MCF 10A (cell line): ENCODE measurements around the gene LRRC74A. TPM values are rescaled to one million over a fixed set of nuclear protein-coding genes. Genes with fewer than 3 reads are reported as not detected.

Experiments
- BruUV-seq: library from RNA; stranded (reverse); fragments of 400-500 nt; replicated peaks from 2 replicates; lab custom pipeline; 2021; lab: Mats Ljungman, UMichigan
- CTCF ChIA-PET: fragments of 300-600 bp; sonication (Branson Sonifier 250); formaldehyde crosslinking; extraction: SDS; loops from one replicate; lab custom pipeline; 2021; ENCODE audit warnings: antibody characterized with exemption, inconsistent platforms; lab: Yijun Ruan, JAX
- POLR2A ChIA-PET: fragments of 300-600, 350-650 bp; sonication (Branson Sonifier 250); formaldehyde crosslinking; extraction: SDS; loops from one replicate; lab custom pipeline; 2020; ENCODE audit warnings: antibody characterized with exemption, inconsistent platforms; lab: Yijun Ruan, JAX
- DNase-seq: peaks from one replicate; pipeline ENCODE4 v3.0.0-alpha.2; 2018; ENCODE audit not compliant: unreplicated experiment
- H3K27ac Mint-ChIP-seq: one replicate; pipeline ENCODE4 v1.8.0; 2022; ENCODE audit warnings: mild to moderate bottlenecking, low read depth, mixed read lengths; ENCODE audit not compliant: unreplicated experiment
- H3K27me3 Mint-ChIP-seq: one replicate; pipeline ENCODE4 v1.8.0; 2022; ENCODE audit warnings: mixed read lengths; ENCODE audit not compliant: insufficient read depth, unreplicated experiment
- H3K36me3 Mint-ChIP-seq: one replicate; pipeline ENCODE4 v1.8.0; 2022; ENCODE audit warnings: mild to moderate bottlenecking, moderate library complexity, mixed read lengths; ENCODE audit not compliant: insufficient read depth, unreplicated experiment
- H3K4me1 Mint-ChIP-seq: one replicate; pipeline ENCODE4 v1.8.0; 2022; ENCODE audit warnings: mixed read lengths; ENCODE audit not compliant: insufficient read depth, unreplicated experiment
- H3K4me3 Mint-ChIP-seq: one replicate; pipeline ENCODE4 v1.8.0; 2022; ENCODE audit warnings: mild to moderate bottlenecking, moderate library complexity, mixed read lengths; ENCODE audit not compliant: unreplicated experiment
- H3K9me3 Mint-ChIP-seq: one replicate; pipeline ENCODE4 v1.8.0; 2022; ENCODE audit warnings: mixed read lengths; ENCODE audit not compliant: unreplicated experiment
- CTCF ChIP-seq: fragments of 200-600 bp; IDR thresholded peaks from one replicate; pipeline ENCODE4 v1.8.0; 2022; ENCODE audit warnings: antibody characterized with exemption, mild to moderate bottlenecking; ENCODE audit not compliant: unreplicated experiment
- intact Hi-C: fragments of 100-400 bp; cut with micrococcal nuclease; formaldehyde crosslinking; loops from 2 replicates; pipeline ENCODE4 v1.14.1; 2022
- total RNA-seq: library from RNA; stranded (reverse); gene quantifications from 2 replicates; pipeline ENCODE4 v1.2.3, GENCODE V29; 2022

LRRC74A gene
- total RNA-seq, 1 experiment from 2014 or later, result not detected

- no peak for DNase-seq
- Mint-ChIP-seq H3K4me1 (no peaks in the 10 kb centered on the region), H3K36me3 (no peaks in the 10 kb centered on the region), H3K9me3 (no peaks in the 10 kb centered on the region), H3K27ac (no peak overlapping the region), H3K27me3 (peaks cover 22% of the 10 kb centered on the region), H3K4me3 (no peak overlapping the region)
- POLR2A ChIA-PET, result no interaction called here
- BruUV-seq, result no TSS peak
- intact Hi-C loops, result no loop called here
- CTCF ChIA-PET, result interaction anchor here (0.7 to 1.8 kb wide), 6 partner anchors 36 to 448 kb away, joined by 3 to 9 read pairs (median 4); no protein-coding TSS in a partner anchor
- no peak for TF ChIP-seq CTCF
Measured at GRCh38 chr14:76868454-76869170, 42.4 kb downstream of the LRRC74A start.

GRCh38 chr14:76870166-76870565 lies 44.0 kb downstream of the LRRC74A start:
- Mint-ChIP-seq H3K27me3 (peaks cover 18% of the 10 kb centered on the region), H3K9me3 (no peaks in the 10 kb centered on the region), H3K27ac (no peak overlapping the region), H3K36me3 (no peaks in the 10 kb centered on the region), H3K4me3 (no peak overlapping the region), H3K4me1 (no peaks in the 10 kb centered on the region)
- intact Hi-C loops, result loop anchor here (10.0 kb wide), 1 partner anchor 435 kb away; no protein-coding TSS in a partner anchor
- TF ChIP-seq CTCF, result no peak
- ChIA-PET CTCF (interaction anchor here (0.8 to 13.5 kb wide), 5 partner anchors 10 to 281 kb away, joined by 3 to 523 read pairs (median 5); no protein-coding TSS in a partner anchor), POLR2A (no interaction called here)
- no TSS peak for BruUV-seq
- DNase-seq, result peak; percentile 14

- H3K27me3 Mint-ChIP-seq, result peaks cover 18% of the 10 kb centered on the region
- POLR2A ChIA-PET, result interaction anchor here (0.6 to 1.4 kb wide), 8 partner anchors 186 to 265 kb away, joined by 3 to 4 read pairs (median 4); no protein-coding TSS in a partner anchor
- H3K4me1 Mint-ChIP-seq, result no peaks in the 10 kb centered on the region
- no peaks in the 10 kb centered on the region for H3K9me3 Mint-ChIP-seq
- no peak overlapping the region for H3K27ac Mint-ChIP-seq
- TF ChIP-seq CTCF, result peak; percentile 90
- no peak overlapping the region for H3K4me3 Mint-ChIP-seq
- BruUV-seq, result no TSS peak
- DNase-seq, result peak; percentile 63
- CTCF ChIA-PET, result interaction anchor here (0.5 to 13.5 kb wide), 36 partner anchors 9 to 1798 kb away, joined by 3 to 523 read pairs (median 5); no protein-coding TSS in a partner anchor
- intact Hi-C loops, result loop anchor here (10.0 kb wide), 1 partner anchor 432 kb away; no protein-coding TSS in a partner anchor
- no peaks in the 10 kb centered on the region for H3K36me3 Mint-ChIP-seq
Measured at GRCh38 chr14:76872796-76873432, 46.7 kb downstream of the LRRC74A start.

- intact Hi-C loops, result loop anchor here (5.0 to 10.0 kb wide), 2 partner anchors 430 to 678 kb away; no protein-coding TSS in a partner anchor
- Mint-ChIP-seq H3K27ac (no peak overlapping the region), H3K9me3 (no peaks in the 10 kb centered on the region), H3K36me3 (no peaks in the 10 kb centered on the region), H3K27me3 (peaks cover 15% of the 10 kb centered on the region), H3K4me3 (no peak overlapping the region), H3K4me1 (no peaks in the 10 kb centered on the region)
- ChIA-PET CTCF (interaction anchor here (0.6 to 13.5 kb wide), 25 partner anchors 7 to 1474 kb away, joined by 3 to 523 read pairs (median 16); partner anchors contain the start of genes CIPC and IRF2BPL), POLR2A (interaction anchor here (0.6 to 2.6 kb wide), 5 partner anchors 57 to 196 kb away, joined by 3 to 22 read pairs (median 6); partner anchors contain the start of gene IRF2BPL)
- no peak for TF ChIP-seq CTCF
- DNase-seq, result no peak
- no TSS peak for BruUV-seq
Measured at GRCh38 chr14:76874734-76875133, 48.5 kb downstream of the LRRC74A start.
